NCI-H446 (cell line): Measurements from ENCODE around the gene CRTAP.
"Not testable (repeated sequence)": the region's sequence is repeated elsewhere in the genome, so short reads cannot be mapped to it uniquely, and the experiment has no call there.

Experiments used
- DNase-seq, 2 experiments: peaks; one replicate each; lab custom pipeline; 2025; lab: John Stamatoyannopoulos, UW

The CRTAP gene

DNA sequence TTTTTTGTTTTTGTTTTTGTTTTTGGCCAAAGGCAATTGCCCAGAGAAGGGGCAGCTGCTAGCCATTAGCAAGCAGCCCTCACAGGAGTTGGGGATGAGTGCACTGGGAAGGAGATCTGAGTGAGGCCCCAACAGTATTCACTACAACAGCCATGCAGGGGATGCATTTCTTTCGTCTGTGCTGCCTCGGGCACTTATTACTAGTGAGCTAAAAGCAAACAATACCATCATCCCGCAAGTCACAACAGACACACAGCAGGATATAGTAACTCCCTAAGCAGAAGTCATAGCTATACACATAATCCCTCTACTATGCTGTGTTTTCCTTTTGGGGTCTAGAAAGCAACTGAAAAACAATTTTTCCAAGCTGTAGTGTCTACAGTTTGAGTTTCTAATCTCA, 27.2 kb downstream of the CRTAP start:
- DNase-seq, result no peak

DNA sequence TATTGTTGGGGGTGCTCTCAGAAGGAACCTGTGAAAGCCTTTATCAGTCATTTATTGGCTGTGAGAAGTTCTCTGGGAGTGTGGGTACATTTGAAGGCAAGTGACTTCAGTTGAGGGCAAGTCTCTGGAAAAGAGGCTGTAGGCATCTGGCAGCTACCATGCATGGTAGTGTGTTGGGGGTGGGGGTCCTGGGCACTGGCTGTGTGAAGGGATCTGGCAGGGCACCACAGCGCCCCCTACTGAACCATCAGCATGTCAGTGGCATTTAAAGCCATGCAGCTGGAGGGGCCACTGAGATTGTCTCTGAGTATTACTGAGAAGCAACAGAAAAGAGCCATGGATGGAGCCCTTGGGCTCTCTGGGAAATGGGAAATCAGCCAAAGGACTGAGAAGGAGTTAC, 30.6 kb downstream of the CRTAP start:
- DNase-seq, result no peak

DNA sequence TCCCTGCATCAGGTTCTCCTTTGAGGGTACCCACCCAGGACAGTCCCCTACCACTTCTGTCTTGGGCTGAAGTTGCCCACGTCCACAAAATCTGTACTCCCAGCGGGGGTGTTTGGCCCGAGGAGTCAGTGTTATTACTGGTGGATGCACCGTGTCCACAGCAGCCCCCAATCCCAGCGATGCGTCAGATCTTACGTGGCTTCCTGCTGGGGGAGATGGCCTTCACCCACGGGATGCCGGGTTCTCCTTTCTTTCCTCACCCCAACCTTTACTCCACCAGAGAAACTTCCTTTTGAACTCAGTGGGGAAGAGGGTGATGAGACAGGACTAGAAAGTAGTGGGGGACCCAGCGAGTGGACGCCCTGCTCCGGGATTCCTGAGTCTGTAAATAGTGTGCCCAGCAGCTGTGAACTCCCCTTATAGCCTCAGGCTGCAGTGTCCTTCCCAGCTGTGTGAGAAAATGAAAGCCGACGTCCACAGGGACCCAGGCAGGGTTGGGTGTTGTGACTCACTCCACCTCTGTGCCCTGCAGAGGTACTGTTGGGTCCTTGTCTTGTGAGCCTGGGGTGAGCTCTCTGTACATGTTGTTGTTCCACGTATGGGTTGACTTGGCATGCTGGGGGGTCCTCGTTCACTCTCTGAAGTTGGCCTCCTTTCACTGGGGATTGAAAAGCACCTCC, 31.5 kb downstream of the CRTAP start:
- no peak for DNase-seq

DNA sequence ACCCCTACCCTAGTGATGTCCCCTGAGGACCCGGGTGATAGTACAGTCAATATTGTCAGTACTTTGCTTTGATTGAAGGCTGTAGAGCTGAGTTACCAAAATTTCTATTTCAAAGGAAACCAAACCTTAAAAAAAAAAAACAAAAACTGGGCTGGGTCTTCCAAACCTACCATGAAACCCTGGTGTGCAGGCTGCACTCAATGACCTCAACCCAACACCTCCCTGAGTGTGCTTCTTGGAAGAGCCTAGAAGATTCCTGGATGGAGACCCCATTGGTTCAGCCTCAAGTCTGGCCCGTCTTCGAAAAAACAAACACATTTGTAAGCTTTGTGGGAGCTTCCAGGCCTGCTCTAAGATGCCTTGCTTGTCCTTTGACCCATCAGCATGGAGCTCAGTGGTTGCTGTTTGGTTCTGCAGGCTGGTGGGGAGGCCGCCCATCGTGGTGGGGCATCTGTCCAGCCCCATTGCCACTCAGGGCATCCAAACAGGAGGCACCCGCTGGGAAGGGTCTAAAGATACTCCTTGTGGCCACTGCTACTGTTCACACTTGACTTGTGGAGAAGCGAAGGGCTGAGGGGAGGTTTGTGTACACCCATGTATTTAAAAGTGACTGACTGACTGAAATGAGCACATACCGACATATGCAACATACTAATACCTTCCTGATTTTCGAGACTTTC, 32.2 kb downstream of the CRTAP start:
- DNase-seq, result no peak

DNA sequence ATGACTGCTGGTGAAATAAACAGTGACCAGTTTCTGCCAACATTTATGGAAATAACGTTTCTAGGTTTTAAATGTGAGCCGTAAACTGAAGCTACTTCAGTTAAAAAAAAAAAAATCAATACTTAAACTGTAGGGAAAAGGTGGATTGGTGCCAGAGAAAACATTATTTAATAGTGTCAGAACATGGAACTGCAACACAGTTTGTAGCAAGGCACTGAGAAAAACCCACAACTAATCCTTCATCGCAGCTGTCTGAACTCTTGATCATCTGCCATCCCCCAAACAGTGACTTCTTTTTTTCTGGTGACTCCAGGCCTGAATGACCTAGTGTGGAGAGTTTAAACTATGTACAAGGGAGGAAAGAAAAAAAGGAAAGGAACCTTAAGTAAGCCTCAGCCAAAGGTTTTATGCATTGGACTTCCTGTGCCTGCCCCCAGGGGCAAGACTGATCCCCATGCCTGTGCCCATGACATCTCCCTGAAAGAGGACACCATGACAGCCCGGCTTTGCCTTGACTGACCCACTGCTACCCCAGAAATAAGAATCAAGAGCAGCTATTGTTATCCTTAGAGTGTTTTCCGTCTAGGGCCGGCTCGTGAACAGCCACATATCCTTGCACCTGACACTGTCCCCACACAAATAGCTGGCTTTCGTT, 33.1 kb downstream of the CRTAP start:
- no peak for DNase-seq

DNA sequence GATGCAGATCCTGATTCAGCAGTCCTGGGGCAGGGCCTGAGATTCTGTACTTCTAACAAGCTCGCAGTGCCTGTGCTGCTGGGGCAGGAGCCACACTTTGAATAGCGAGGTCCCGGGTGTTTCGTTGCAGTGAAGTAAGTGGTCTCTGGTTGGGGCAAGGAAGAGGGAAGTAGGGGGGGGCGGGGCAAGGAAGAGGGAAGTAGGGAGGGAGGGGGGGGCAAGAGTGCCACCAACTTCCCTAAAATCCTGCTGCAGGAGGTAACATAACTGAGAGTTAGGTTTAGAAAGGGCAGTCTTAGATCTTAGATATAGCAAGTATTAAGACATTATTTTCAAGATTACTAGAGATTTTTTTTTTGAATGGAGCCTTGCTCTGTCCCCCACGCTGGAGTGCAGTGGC, 35.5 kb downstream of the CRTAP start:
- DNase-seq, result no peak

DNA sequence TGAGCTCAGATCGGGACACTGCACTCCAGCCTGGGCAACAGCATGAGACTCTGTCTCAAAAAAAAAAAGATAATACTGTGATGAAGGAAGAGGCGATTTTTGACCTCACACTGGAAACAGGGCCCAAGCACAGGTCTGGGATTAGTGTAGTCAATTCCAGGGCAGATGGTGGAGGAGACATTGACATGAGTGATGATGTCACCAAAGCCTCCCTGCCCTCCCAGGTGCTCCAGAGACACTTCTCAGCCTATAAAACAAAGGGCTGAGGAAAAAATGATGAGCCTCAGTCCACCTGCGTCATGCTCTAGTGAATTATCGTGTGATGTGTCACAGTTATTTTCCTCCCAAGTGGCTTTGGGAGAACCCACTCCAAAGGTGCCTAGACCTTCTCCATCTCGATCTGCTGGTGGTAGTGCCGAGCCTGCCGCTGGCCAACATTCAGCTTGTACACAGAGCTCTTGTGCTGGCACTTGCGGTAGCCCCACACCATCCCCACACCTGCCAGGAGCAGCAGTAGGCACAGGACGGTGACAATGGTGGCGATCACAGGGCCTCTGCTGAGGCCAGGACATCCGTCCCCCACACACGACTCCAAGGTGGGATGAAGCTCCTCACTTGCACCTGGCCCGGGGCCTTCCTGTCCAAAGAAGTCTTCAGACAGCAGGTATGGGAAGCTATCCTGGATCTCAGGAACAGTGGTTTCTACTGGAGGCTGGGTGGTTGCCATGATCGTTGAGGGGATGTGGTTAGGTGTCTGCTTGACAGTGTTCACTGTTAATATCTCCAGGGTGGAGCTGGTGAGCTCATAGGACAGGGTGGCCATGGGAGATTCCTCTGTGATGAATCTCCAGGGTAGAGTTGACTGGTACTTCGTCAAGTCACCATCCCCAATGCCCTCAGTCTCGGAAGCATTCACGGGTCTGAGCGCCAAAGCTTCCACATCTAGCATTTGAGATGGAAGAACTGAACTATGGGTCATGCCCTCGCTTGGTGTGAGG, 38.8 kb downstream of the CRTAP start:
- no peak for DNase-seq

DNA sequence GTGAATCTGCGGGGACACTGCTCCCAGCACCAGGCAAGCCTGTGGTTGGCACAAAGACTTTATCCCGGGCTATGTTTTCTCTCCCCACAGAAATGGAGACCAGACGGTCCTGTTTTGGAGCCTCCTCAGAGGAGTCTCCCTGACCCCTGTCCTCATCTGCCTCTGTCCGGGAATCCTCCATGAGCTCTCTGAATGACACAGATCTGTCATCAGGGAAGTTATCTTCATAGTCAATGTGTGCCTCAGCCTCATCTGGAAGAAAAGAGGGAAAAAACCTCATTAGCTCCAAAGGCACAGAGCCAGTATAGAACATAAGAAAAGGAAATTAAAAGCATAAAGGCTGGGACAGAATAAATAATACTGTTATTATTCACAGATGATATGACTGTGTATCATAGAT, 40.0 kb downstream of the CRTAP start:
- no peak for DNase-seq

DNA sequence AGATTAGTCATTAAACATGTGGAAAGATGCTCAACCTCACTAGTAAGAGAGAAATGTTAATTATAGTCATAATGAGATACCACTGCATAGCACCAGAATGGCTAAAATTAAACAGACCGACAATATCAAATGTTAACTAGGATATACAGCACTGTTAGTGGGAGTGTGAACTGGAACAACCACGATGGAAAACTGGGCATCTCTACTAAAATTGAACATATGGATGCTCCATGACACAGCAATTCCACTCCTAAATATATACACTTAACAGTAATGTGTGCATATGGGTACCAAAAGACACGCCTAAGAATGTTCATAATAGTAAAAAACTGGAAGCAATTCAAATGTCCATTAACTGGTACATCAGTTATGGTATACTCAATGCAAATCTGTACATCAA, 41.5 kb downstream of the CRTAP start:
- DNase-seq, result no peak

DNA sequence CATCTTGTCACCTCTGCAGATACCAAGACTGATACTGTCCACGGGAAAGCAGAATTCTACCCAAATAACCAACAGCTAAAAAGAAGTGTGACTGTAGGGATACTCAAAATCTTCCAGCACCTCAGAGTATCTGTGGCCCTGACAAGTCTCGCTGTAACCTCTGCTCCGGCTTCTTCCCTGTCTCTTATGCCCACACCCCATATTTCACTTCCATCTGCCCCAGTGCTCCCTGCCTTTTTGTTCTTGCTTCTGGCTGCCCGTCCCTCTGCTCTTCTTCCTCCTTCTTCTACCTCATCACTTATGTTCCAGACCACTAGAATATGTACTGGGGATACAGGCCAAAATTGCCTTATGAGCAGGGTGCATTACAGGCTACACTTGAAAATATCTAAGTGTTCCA, 45.4 kb downstream of the CRTAP start:
- no peak for DNase-seq

DNA sequence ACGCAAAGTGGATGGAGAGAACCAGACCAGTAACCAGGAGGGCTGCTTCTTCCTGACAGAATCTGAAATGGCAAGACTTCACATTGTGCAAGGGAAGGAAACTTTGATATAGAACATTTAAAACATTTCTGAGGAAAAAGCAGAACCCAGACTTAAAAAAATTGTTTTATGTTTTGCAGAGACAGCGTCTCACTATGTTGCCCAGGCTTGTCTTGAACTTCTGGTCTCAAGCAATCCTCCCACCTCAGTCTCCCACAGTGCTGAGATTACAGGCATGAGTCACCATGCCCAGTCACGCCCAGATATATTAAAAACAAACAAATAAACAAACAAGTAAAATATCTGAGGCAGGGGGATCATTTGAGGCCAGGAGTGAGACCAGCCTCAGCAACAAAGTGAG, 46.2 kb downstream of the CRTAP start:
- DNase-seq, result no peak

DNA sequence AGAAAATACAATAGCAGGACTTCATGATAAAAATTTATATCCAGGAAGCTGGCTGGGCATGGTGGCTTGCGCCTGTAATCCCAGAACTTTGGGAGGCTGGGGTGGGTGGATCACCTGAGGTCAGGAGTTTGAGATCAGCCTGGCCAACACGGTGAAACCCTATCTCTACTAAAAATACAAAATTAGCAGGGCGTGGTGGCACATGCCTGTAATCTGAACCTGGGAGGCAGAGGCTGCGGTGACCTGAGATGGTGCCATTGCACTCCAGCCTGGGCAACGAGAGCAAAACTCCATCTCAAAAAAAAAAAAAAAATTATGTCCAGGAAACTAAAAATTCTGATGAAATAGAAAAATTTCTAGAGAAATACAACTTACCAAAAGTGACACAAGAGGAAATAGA, 48.8 kb downstream of the CRTAP start:
- not testable (repeated sequence) for DNase-seq

DNA sequence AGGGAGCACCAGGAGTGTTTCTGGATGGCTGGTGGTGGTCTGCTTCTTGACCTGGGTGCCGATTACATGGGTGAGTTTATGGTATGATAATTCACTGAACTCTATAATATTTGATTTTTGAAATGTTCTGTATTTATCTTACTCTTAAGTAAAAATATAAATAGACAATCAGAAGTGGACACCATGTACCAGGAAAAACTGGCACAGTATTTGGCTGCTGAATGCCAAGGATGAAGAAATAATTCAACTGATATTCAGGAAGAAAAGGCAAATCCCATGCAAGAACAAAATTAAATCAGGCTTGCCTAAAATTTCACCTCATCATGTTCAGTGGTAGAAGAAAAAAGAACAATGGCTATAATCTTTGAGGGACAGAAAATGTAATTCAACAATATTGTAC, 51.6 kb downstream of the CRTAP start:
- no peak for DNase-seq

DNA sequence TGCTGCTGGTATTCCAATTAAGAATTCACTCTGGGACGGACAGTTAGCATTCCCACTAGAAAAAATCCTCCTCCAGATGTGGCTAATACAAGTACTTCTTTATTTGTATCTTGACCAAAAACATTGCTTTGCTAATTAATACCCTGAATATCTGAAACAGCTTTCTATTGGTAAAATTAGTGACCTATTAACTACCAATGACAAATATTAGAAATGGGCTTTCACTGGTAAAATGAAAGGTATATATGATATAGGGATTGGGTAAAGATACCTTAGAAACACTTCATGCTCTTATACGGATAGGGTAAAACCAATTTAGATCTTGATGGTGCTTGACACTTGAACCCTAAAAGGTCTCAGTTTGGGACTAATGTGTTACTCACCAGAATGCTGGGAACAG, 52.3 kb downstream of the CRTAP start:
- no peak for DNase-seq

DNA sequence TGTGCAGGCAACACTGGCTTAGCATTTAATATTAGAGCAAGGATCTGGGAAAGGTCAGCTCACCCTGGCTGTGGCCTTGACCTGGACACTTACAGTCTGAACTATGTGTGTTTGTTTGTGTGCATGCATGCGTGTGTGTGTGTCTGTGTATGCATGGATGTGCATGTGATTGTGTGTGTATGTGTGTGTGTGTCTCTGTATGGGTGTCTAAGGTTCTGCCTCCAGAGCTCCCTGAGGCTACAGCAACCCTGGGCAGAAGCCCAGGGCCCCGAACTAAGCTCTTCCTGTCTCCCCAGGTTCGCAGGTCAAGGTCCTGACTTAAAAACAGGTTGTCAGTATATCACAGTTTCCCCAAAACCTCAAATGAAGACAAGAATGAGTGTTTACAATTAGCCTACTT, 53.5 kb downstream of the CRTAP start:
- DNase-seq, result no peak

DNA sequence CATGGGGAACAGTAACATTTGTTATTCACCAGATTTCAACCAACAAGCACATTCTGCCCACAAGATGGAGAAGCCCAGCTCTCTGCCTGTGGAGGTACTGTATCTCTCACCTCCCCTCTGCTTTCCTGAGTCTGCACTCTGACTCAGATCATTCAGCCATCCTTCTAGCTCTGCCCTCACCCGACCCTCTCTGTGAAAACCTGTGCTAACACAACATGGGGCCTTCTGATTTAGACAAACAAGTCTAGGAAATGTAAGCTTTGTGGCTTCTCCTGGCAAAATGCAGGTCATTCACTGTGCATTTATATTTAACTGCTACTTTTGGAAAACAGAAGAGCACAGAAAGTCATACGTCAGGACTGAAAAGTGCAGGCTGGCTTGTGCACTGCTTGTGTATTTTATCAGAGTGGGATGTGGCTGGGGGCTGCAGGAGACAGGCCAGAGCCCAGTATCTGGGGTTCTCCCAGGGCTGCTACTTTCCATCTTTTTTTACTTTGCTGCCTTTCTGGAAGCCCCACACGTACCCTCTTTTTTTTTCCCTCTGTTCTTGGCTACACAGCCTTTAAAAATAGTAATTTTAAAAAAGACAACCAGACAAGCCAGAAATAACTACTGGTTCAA, 54.0 kb downstream of the CRTAP start:
- DNase-seq, result no peak

DNA sequence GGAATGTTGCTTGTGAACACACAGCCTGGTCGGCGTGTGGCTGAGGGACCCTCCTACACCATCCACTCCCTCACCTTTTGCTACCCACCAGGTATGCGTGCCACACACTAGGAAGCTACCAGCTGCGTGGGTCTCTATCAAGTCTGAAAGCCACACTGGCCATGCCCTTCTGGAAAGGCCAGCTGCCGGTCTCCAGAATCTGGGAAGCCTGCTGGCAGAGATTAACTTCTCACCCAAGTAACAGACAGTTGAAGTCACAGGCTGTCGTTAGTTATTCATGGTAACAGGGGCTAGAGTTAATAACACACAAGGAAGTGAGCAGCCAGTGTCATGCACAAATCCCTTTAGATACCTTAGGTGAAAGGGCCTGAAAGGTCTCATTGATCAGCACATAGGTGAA, 56.7 kb downstream of the CRTAP start:
- no peak for DNase-seq

DNA sequence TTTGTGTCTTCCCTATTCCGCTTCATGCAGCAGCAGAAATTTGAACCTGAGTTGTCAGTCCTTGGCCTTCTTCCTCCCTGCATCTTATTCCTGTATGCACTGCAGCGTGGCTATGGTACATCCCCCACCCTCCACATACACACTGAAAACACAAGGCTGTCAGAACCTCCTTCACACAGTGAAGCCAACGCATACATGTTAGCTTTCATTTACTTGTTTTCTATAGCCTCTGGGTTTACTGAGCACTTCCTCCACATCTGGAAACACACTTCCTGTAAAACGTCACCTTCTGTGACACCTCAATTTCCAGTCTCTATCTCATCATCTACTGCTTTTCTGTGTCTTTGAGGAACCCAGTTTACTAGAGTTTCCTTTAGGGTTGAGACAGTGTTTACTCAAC, 57.8 kb downstream of the CRTAP start:
- no peak for DNase-seq

DNA sequence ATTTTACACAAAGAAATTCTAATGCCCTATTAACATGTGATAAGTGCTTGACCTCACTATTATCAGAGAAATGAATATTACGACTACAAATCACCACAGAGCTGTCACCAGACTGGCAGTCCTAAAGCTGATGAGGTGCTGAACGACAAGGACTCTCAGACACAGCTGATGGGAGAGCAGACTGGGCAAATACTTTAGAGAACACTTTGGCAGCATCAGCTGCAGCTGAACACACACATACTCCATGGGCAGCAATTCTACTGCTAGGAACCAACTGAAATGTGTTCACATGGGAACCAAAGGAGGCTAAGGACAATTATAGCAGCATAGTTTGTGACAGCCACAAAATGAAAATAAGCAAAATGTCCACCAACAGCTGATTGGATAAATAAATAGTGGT, 59.3 kb downstream of the CRTAP start:
- DNase-seq, result no peak

DNA sequence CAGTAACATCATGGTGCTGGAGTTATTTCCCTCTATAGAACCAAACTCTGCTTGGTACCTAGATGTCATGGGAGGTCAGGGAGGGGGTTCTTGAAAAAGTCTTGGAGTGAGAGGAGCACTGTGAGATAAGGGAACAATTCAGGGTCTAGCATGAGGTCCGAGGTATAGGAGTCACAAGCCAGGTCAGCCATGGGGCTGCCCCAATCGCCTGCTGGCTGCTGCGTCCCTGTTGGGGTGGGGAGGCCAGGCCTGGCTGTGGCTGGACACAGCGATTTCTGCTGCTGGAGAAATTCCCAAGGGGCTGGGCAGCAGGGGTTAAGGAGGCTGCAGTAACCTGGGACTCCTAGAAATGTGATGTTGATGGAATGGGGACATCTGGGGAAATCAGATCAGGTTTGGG, 59.9 kb downstream of the CRTAP start:
- no peak for DNase-seq

DNA sequence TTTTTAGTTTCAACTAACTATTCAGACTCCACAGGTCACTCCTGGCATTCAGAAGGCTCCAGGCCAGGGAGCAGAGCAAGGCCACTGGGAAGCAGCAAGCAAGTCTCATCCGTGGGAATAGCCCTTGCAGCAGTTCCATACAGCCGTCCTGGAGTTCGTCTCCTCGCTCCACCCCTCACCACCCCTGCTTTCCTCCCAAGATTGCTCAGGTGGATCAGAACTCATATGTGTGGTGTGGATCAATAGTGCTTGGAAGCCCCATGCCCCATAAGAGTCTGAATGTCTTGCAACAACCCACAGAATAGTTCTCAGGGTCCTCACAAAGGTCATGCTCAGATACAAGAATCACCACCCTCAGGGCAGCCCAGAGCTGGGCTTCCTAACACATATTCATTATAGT, 60.3 kb downstream of the CRTAP start:
- no peak for DNase-seq
